Mammary epithelial cell (primary cell): ENCODE measurements around the gene BTN2A1.

Experiments
- EZH2 ChIP-seq: IDR thresholded peaks from 2 replicates; pipeline ENCODE4 v1.6.1; 2012; ENCODE audit warnings: low read length, inconsistent platforms, borderline replicate concordance
- TF ChIP-seq, protein P1 (sequence below), 2 donors: IDR thresholded peaks in 1 of 2; conservative IDR thresholded peaks in 1 of 2; 2 replicates each; pipeline ENCODE4 v1.5.1; 2011 to 2012; ENCODE audit warnings: inconsistent platforms in 2 of 2, low read length in 2 of 2, mild to moderate bottlenecking in 2 of 2, control low read depth in 1 of 2, low read depth in 1 of 2; ENCODE audit not compliant: insufficient read depth in 1 of 2; ENCODE audit errors: extremely low read depth in 1 of 2

DNA sequence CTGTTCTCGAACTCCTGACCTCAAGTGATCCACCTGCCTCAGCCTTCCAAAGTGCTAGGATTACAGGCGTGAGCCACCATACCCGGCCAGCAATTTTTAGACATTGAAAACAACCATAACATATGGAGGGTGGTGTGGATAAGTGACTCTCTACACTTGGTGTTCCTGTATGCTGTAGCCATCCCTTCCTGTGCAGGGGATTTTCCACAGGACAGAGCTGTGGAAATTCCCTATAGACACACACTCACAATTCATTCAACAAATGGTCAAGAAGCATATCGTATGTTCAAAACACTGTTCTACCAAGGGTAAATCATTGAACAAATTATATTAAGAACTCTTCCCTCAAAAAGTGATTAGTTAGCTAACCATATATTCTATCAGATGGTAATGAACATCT, 6.3 kb downstream of the BTN2A1 start:
- TF ChIP-seq, protein P1, sequence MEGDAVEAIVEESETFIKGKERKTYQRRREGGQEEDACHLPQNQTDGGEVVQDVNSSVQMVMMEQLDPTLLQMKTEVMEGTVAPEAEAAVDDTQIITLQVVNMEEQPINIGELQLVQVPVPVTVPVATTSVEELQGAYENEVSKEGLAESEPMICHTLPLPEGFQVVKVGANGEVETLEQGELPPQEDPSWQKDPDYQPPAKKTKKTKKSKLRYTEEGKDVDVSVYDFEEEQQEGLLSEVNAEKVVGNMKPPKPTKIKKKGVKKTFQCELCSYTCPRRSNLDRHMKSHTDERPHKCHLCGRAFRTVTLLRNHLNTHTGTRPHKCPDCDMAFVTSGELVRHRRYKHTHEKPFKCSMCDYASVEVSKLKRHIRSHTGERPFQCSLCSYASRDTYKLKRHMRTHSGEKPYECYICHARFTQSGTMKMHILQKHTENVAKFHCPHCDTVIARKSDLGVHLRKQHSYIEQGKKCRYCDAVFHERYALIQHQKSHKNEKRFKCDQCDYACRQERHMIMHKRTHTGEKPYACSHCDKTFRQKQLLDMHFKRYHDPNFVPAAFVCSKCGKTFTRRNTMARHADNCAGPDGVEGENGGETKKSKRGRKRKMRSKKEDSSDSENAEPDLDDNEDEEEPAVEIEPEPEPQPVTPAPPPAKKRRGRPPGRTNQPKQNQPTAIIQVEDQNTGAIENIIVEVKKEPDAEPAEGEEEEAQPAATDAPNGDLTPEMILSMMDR (conservative IDR thresholded peaks at IDR 0.05 in 1 of 2, IDR thresholded peaks at IDR 0.05 in 1 of 2; ENCODE audit: extremely low read depth in 1 of 2, insufficient read depth in 1 of 2, low read depth in 1 of 2, low read length in 2 of 2) = no peak
- TF ChIP-seq EZH2 = no peak
